ENCODE measurements around the gene CCDC179.

The CCDC179 gene

DNA sequence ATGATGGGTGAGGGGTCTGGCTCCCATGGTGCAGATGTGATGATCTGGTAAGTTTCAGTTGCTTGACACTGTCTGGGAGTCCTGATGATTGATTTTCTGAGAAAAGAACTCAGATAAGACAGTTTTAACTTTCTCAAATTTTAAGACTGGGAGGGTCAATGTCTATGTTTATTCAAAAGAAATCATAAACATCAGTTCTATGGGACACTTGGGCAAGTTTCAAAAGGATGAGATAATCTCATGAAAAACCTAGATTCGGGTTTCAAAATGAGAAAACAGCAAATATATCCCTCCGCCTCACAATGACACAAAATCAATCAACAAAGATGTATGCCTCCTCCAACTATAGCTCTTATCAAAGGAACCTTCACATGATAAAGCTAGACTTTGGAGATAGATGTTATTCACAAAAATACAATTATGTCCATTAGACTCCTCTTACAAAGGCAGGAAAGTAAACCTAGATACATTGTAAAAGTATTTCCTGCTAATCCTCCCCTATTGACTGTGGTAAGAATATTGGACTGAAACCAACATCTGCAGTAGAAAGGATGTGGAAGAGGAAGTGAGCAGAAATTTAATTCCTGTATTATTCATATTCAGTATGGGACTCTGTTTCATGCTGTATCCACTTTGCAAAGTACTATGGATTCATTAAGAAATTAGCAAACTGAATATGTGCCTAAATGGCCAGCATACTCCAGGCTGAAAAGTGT, 52.3 kb downstream of the CCDC179 start:
- no peak for DNase-seq

DNA sequence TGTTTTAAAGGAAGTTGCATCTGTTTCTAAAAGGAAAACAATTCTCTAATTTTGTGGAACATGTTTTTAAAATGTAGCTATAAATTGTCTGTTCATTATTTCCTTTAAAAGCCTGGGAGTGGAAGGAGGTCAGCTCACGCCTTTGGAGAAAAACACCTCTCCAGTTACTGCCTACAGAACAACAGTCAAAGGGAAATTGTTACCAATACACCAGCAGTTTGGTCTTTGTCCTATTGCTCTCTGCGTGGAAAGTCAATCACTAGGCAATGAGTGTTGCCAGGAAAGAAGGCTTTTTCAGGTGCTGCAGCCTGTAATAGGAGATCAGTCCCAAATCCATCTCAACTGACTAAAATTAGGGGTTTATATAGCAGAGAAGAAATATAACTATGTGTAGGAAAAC, 52.9 kb downstream of the CCDC179 start:
- DNase-seq = no peak

DNA sequence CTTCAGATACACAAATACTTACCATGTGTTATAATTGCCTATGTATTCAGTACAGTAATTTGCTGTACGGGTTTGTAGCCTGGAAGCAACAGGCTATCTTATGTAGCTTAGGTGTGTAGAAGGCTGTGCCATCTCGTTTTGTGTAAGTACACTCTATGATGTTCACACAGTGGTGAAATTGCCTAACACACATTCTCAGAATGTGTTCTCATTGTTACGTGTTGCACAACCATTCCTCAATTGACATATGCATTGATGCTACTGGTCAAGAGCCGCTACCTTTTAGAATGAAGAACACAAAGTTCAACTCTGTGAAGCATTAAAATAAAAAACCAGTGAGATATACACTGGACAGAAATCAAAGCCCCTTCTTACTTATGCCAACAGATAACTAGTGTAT, 57.4 kb downstream of the CCDC179 start:
- no peak for DNase-seq

DNA sequence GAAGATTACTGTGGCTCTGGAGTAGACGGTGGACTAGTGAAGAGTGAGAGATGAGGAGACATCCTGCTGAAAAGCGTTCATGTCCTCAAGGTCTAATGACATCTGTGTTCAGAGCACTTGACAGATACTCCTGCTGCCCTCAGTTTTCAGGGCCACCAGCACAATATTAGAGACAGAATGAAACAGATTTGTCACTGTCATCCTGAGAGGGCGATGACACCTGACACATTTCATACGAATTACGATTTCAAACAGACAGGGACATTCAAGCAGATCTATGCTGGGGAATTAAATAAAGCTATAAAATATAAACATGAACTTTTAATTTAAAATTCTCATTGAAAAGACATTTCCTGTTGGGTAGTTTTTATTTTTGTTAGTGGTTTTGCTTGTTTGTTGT, 59.8 kb downstream of the CCDC179 start:
- no peak for DNase-seq

DNA sequence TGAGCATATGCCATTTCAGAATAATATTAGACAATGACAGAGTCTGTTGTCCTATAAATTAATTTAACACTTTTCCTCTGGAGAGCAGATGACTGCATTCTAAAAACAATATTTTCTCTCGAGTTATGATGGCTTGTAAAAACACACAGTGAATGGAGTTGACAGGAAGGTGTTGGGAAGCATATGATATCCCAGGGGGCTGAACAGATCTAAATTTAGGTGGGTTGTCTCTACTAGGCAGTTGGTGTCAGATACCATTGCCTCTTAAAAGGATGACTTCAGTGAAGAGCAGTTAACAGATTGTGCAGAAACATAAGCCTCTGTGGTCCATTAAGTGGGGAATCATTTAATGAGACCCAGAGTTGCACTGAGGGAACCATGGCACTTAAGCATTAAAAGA, 61.4 kb downstream of the CCDC179 start:
- no peak for DNase-seq

DNA sequence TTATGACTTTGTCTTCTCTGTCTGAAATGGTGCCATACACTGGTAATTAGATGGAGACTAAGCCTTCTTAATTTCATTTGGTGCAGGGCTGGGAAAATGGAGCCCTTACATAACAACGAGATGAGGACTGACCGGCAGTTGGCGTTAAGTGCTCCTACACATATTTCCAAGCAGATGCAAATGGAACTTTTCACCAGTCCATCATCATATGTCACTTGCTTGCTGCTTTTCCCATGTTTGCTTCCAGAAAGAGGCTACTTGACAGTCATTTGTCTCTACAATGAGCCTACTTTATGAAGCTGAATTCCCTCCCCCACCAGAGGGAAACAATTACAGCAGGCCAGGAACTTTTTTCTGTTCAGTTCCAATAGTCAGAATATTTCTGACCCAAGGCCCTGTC, 63.2 kb downstream of the CCDC179 start:
- DNase-seq = no peak
